Limb (tissue), 2 donors: ENCODE results near the gene TRPV3.
"Not testable (repeated sequence)": the region's sequence is repeated elsewhere in the genome, so short reads cannot be mapped to it uniquely, and the experiment has no call there.

Experiments used
- DNase-seq, 2 donors: peaks; one replicate each; pipeline ENCODE4 v3.0.0-alpha.2; 2016; ENCODE audit errors: extremely low spot score in 2 of 2

Gene TRPV3

GRCh38 chr17:3475251-3475685 is 82.3 kb downstream of the TRPV3 start:
- no peak for DNase-seq

- no peak for DNase-seq
These were observed 83.4 kb downstream of the TRPV3 start for GRCh38 chr17:3474212-3474611.

GRCh38 chr17:3472137-3472536 is 85.5 kb downstream of the TRPV3 start:
- DNase-seq, result no peak

GRCh38 chr17:3471599-3471998 is 86.0 kb downstream of the TRPV3 start, which contains the start of gene SPATA22:
SPATA22 (minus strand) TSS chr17:3471819; CDS start chr17:3469325, 2,494 bp downstream.
- DNase-seq, result no peak

GRCh38 chr17:3469529-3469928 is 88.1 kb downstream of the TRPV3 start:
- DNase-seq, result no peak

- DNase-seq, result not testable (repeated sequence)
These were observed 91.3 kb downstream of the TRPV3 start for GRCh38 chr17:3466355-3466754.
